ENCODE measurements around the gene TBK1.
A peak's percentile ranks its signal among the peaks of the same experiment; 100 is the strongest.

The TBK1 gene

GRCh38 chr12:64451687-64452558 lies at the start of gene TBK1:
Gene TBK1 (plus strand): TSS chr12:64452120. CDS start chr12:64455871, 3,751 bp downstream.
- in situ Hi-C loops (cut with HindIII; ENCODE audit: low sequenced_read_pairs), result no loop called here
- peak; percentile 89 for DNase-seq (ENCODE audit: low read depth, low spot score)
- TF ChIP-seq CTCF (IDR thresholded peaks at IDR 0.05; ENCODE audit: low read depth, low read length), result no peak
- H3K4me3 ChIP-seq (ENCODE audit: low read depth, low read length), result peak within 1 kb of the TSS; percentile 80

DNA sequence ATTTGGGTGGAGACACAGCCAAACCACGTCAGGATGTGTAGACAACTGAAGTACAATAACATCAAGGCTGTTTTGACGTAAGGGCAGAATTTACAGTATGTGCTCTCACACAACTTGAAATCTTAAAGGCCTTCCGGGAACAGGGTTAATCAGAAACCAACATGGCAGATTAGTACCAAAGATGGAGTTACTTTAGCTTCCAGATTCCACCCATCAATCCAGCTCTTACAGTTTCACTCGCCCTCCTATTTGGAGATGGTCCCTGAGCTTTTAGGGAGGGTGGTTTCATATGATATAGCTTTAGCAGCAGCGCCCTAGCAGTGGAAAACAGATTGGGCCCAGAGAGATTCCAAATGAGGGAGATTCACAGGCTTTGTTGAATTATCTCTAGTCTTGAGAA lies 49.7 kb upstream of the TBK1 start:
- H3K4me3 ChIP-seq (ENCODE audit: low read depth, low read length), result no peak overlapping the region
- DNase-seq (ENCODE audit: low read depth, low spot score), result no peak
- in situ Hi-C loops (cut with HindIII; ENCODE audit: low sequenced_read_pairs), result no loop called here
- no peak for TF ChIP-seq CTCF (IDR thresholded peaks at IDR 0.05; ENCODE audit: low read depth, low read length)

DNA sequence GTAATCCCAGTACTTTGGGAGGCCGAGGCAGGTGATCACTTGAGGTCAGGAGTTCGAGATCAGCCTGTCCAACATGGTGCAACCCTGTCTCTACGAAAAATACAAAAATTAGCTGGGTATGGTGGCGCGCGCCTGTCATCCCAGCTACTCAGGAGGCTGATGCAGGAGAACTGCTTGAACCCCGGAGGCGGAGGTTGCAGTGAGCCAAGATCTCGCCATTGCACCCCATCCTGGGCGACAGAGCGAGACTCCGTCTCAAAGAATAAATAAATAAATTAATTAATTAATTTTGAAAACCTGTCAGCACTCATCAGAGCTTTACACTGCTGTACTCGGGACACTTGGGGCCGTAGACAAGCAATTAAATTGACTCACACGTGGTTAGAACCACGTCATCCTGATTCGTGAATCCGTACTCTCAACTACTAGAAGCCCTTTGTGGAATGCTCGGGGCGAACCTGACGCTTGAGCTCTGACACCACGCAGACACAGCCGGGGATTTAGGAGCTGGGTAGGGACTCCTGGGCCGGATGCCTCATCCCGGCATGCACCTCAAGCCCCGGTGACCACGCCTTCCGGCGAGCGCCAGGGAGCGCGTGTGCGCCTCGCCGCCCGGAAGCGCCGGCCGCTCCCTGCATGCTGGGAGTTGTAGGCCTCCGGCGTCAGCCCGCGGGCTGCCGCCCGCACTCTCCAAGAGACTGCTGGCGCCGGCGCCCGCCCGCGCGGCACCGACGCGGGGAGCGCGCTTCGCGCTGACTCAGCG lies 48.0 kb upstream of the TBK1 start, which contains the start of gene XPOT:
Gene XPOT, plus strand, starts transcription at position 686 of the 763 bp plus-strand sequence. CDS start 5,644 bp downstream, outside the sequence.
- peak within 1 kb of the TSS; percentile 92 for H3K4me3 ChIP-seq (ENCODE audit: low read depth, low read length)
- in situ Hi-C loops (cut with HindIII; ENCODE audit: low sequenced_read_pairs), result no loop called here
- TF ChIP-seq CTCF (IDR thresholded peaks at IDR 0.05; ENCODE audit: low read depth, low read length), result no peak
- DNase-seq (ENCODE audit: low read depth, low spot score), result peak; percentile 99

- in situ Hi-C loops (cut with HindIII; ENCODE audit: low sequenced_read_pairs), result no loop called here
- no peak for TF ChIP-seq CTCF (IDR thresholded peaks at IDR 0.05; ENCODE audit: low read depth, low read length)
- peak; percentile 87 for DNase-seq (ENCODE audit: low read depth, low spot score)
- H3K4me3 ChIP-seq (ENCODE audit: low read depth, low read length), result peak overlapping the region; percentile 92
Observed at GRCh38 chr12:64404470-64405256, 47.3 kb upstream of the TBK1 start.

GRCh38 chr12:64407342-64408223 lies 44.3 kb upstream of the TBK1 start:
- no peak overlapping the region for H3K4me3 ChIP-seq (ENCODE audit: low read depth, low read length)
- in situ Hi-C loops (cut with HindIII; ENCODE audit: low sequenced_read_pairs), result no loop called here
- no peak for DNase-seq (ENCODE audit: low read depth, low spot score)
- TF ChIP-seq CTCF (IDR thresholded peaks at IDR 0.05; ENCODE audit: low read depth, low read length), result no peak
